Activated CD8-positive, alpha-beta memory T cell treated with anti-CD3 and anti-CD28 coated beads for 24 hours (primary cell): ENCODE data around the gene ARVCF.

Experiments used
- DNase-seq: peaks from one replicate; pipeline ENCODE4 v3.0.0-alpha.2; 2020

The ARVCF gene

GRCh38 chr22:19997561-19998231 is 18.9 kb downstream of the ARVCF start:
- no peak for DNase-seq

- DNase-seq: no peak
These were observed 19.8 kb downstream of the ARVCF start for GRCh38 chr22:19996694-19997384.

GRCh38 chr22:19995611-19996339 is 20.8 kb downstream of the ARVCF start:
- no peak for DNase-seq

- DNase-seq: no peak
These were observed 21.6 kb downstream of the ARVCF start for GRCh38 chr22:19994851-19995610.

- DNase-seq: no peak
These were observed 22.7 kb downstream of the ARVCF start for GRCh38 chr22:19993926-19994325.

- DNase-seq: no peak
These were observed 23.7 kb downstream of the ARVCF start for GRCh38 chr22:19992921-19993355.

- DNase-seq: no peak
These were observed 24.1 kb downstream of the ARVCF start for GRCh38 chr22:19992481-19992911.

GRCh38 chr22:19991645-19992451 is 24.8 kb downstream of the ARVCF start:
- DNase-seq: no peak

- DNase-seq: no peak
These were observed 25.3 kb downstream of the ARVCF start for GRCh38 chr22:19991395-19991644.

- no peak for DNase-seq
These were observed 25.8 kb downstream of the ARVCF start for GRCh38 chr22:19990609-19991394.

GRCh38 chr22:19990188-19990587 is 26.4 kb downstream of the ARVCF start:
- DNase-seq: no peak

GRCh38 chr22:19989725-19990067 is 26.9 kb downstream of the ARVCF start:
- no peak for DNase-seq

GRCh38 chr22:19988965-19989724 is 27.5 kb downstream of the ARVCF start:
- DNase-seq: no peak

GRCh38 chr22:19988331-19988808 is 28.3 kb downstream of the ARVCF start:
- DNase-seq: no peak

- DNase-seq: no peak
These were observed 29.0 kb downstream of the ARVCF start for GRCh38 chr22:19987394-19988306.

- peak; percentile 86 for DNase-seq
These were observed 29.9 kb downstream of the ARVCF start for GRCh38 chr22:19986410-19987341.

- no peak for DNase-seq
These were observed 30.6 kb downstream of the ARVCF start for GRCh38 chr22:19986011-19986409.
